SU-DHL-6 (cell line): ENCODE results near the gene TREML2.

Experiments used
- H2AFZ ChIP-seq: fragments of 200-600 bp; sonication (generic); 2 replicates; pipeline ENCODE4 v1.6.1; 2014; ENCODE audit warnings: low read depth, mild to moderate bottlenecking, moderate library complexity, mixed read lengths, antibody characterized with exemption, low read length; ENCODE audit not compliant: severe bottlenecking
- H3F3A ChIP-seq: fragments of 200-600 bp; shearing (Covaris generic); 2 replicates; pipeline ENCODE4 v1.6.0; 2016; ENCODE audit warnings: antibody characterized with exemption, mild to moderate bottlenecking; ENCODE audit not compliant: insufficient read depth
- H3K27ac ChIP-seq: fragments of 200-600 bp; sonication (generic); 2 replicates; pipeline ENCODE4 v1.5.1; 2016; ENCODE audit warnings: low read depth, mild to moderate bottlenecking, low read length, moderate library complexity, mixed read lengths
- H3K27me3 ChIP-seq: fragments of 200-600 bp; sonication (generic), shearing (Covaris generic); 2 replicates; pipeline ENCODE4 v1.6.0; 2014; ENCODE audit warnings: mild to moderate bottlenecking, low read length
- H3K36me3 ChIP-seq: fragments of 200-600 bp; sonication (generic); 2 replicates; pipeline ENCODE4 v1.6.1; 2014; ENCODE audit warnings: mild to moderate bottlenecking, low read length, mixed read lengths
- H3K4me2 ChIP-seq: fragments of 300-600, 200-600 bp; shearing (Covaris generic), sonication (generic); 2 replicates; pipeline ENCODE4 v1.6.0; 2014; ENCODE audit warnings: low read length, low read depth, mild to moderate bottlenecking; ENCODE audit not compliant: poor library complexity, severe bottlenecking
- H3K4me3 ChIP-seq: fragments of 200-600 bp; sonication (generic); 2 replicates; pipeline ENCODE4 v1.5.1; 2014; ENCODE audit warnings: antibody characterized with exemption, low read length, mild to moderate bottlenecking, mixed read lengths; ENCODE audit not compliant: insufficient read depth, poor library complexity, severe bottlenecking
- H3K79me2 ChIP-seq: fragments of 200-600 bp; sonication (generic); 2 replicates; pipeline ENCODE4 v1.6.1; 2014; ENCODE audit warnings: mild to moderate bottlenecking, low read length, moderate library complexity; ENCODE audit not compliant: insufficient read depth
- H3K9ac ChIP-seq: fragments of 200-600 bp; sonication (generic); 2 replicates; pipeline ENCODE4 v1.7.0; 2014; ENCODE audit warnings: mild to moderate bottlenecking, low read length
- H3K9me2 ChIP-seq: fragments of 200-600 bp; sonication (generic); replicated peaks from 2 replicates; pipeline ENCODE4 v1.6.1; 2014; ENCODE audit warnings: low read length; ENCODE audit not compliant: insufficient read depth
- H3K9me3 ChIP-seq: fragments of 200-600 bp; sonication (generic); 2 replicates; pipeline ENCODE4 v1.6.1; 2014; ENCODE audit warnings: low read length, mixed read lengths; ENCODE audit not compliant: insufficient read depth
- H4K20me1 ChIP-seq: fragments of 200-600 bp; sonication (generic); 2 replicates; pipeline ENCODE4 v1.6.1; 2014; ENCODE audit warnings: low read depth, mild to moderate bottlenecking, antibody characterized with exemption, low read length, moderate library complexity, mixed read lengths
- EZH2phosphoT487 ChIP-seq: fragments of 200-600 bp; sonication (generic), shearing (Covaris generic); conservative IDR thresholded peaks from 2 replicates; pipeline ENCODE4 v1.6.1; 2018; ENCODE audit warnings: mild to moderate bottlenecking, antibody characterized with exemption, low read length, moderate library complexity, mixed read lengths
- TF ChIP-seq, protein P1 (sequence below): fragments of 200-600 bp; sonication (generic); IDR thresholded peaks from one replicate; pipeline ENCODE4 v1.5.1; 2017; ENCODE audit warnings: antibody characterized with exemption, mild to moderate bottlenecking, low read length, moderate library complexity; ENCODE audit not compliant: insufficient read depth, poor library complexity, severe bottlenecking

TREML2 gene

DNA sequence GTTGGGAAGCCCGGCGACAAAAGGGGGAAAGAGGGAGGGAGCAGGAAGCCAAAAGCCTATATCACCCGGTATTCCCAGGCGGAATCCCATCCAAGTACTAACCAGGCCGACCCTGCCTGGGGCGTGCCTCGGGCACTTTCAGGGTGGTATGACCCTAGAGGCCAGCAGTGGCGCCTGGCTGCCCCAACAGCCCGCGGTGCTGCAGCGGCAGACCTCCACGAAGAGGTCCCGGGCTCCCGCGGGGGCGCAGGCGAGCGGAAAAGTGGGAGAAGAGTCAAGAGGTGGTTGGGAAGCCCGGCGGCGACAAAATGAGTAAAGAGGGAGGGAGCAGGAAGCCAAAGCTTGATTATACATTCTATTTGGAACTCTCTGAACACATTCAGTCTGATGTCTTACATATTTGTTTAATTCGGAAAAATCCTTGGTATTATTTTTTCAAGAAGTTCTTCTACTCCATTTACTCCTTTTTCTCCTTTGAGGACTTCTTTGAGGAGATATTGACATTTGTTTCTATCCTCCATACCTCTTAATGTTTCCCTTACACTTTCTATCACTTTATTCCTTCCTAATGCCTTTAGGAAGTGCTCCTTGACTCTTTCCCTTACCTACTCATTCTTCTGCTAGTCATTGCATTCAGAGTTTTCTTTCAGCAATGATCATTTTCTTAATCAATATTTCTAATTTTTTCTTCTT, 38.7 kb upstream of the TREML2 start:
- no peaks in the 10 kb centered on the region for H3K9me3 ChIP-seq
- no peak overlapping the region for H2AFZ ChIP-seq
- H3K9me2 ChIP-seq, result no peaks in the 10 kb centered on the region
- H3K27ac ChIP-seq, result no peak overlapping the region
- no peak overlapping the region for H3K9ac ChIP-seq
- no peaks in the 10 kb centered on the region for H3K79me2 ChIP-seq
- no peak overlapping the region for H3K4me3 ChIP-seq
- no peaks in the 10 kb centered on the region for H3F3A ChIP-seq
- 0 out of 2 replicates have a peak, but pooled peaks cover 2% of the 10 kb centered on the region for H3K27me3 ChIP-seq
- no peaks in the 10 kb centered on the region for H3K36me3 ChIP-seq
- no peak overlapping the region for H3K4me2 ChIP-seq
- H4K20me1 ChIP-seq, result no peaks in the 10 kb centered on the region
- no peak for TF ChIP-seq EZH2phosphoT487
- TF ChIP-seq, protein P1, sequence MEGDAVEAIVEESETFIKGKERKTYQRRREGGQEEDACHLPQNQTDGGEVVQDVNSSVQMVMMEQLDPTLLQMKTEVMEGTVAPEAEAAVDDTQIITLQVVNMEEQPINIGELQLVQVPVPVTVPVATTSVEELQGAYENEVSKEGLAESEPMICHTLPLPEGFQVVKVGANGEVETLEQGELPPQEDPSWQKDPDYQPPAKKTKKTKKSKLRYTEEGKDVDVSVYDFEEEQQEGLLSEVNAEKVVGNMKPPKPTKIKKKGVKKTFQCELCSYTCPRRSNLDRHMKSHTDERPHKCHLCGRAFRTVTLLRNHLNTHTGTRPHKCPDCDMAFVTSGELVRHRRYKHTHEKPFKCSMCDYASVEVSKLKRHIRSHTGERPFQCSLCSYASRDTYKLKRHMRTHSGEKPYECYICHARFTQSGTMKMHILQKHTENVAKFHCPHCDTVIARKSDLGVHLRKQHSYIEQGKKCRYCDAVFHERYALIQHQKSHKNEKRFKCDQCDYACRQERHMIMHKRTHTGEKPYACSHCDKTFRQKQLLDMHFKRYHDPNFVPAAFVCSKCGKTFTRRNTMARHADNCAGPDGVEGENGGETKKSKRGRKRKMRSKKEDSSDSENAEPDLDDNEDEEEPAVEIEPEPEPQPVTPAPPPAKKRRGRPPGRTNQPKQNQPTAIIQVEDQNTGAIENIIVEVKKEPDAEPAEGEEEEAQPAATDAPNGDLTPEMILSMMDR, result no peak

- Histone ChIP-seq H3K9me2 (no peaks in the 10 kb centered on the region), H3K4me2 (no peak overlapping the region), H3K36me3 (no peaks in the 10 kb centered on the region), H2AFZ (no peak overlapping the region), H3K27ac (no peak overlapping the region), H3K79me2 (no peaks in the 10 kb centered on the region), H3K4me3 (no peak overlapping the region), H3K27me3 (0 out of 2 replicates have a peak, but pooled peaks cover 2% of the 10 kb centered on the region), H3K9ac (no peak overlapping the region), H4K20me1 (no peaks in the 10 kb centered on the region), H3K9me3 (no peaks in the 10 kb centered on the region), H3F3A (no peaks in the 10 kb centered on the region)
- TF ChIP-seq, protein P1, result no peak
- no peak for TF ChIP-seq EZH2phosphoT487
Observed at GRCh38 chr6:41237128-41237527, 36.2 kb upstream of the TREML2 start.

- Histone ChIP-seq H3K79me2 (no peaks in the 10 kb centered on the region), H3K36me3 (no peaks in the 10 kb centered on the region), H3K27ac (no peak overlapping the region), H2AFZ (no peak overlapping the region), H4K20me1 (no peaks in the 10 kb centered on the region), H3F3A (no peaks in the 10 kb centered on the region), H3K9me2 (no peaks in the 10 kb centered on the region), H3K4me3 (no peak overlapping the region), H3K9me3 (no peaks in the 10 kb centered on the region), H3K27me3 (0 out of 2 replicates have a peak, but pooled peaks cover 2% of the 10 kb centered on the region), H3K9ac (no peak overlapping the region), H3K4me2 (no peak overlapping the region)
- TF ChIP-seq, protein P1, result no peak
- TF ChIP-seq EZH2phosphoT487, result no peak
Observed at GRCh38 chr6:41236276-41236675, 35.3 kb upstream of the TREML2 start.
